NCI-H345 treated with DMSO at 0.1 percent for 48 hours (cell line): Measurements from ENCODE around the gene ZNF414.

Experiments
- DNase-seq: peaks from one replicate; lab custom pipeline; 2025; ENCODE audit not compliant: unreplicated experiment; lab: John Stamatoyannopoulos, UW

ZNF414 gene

DNA sequence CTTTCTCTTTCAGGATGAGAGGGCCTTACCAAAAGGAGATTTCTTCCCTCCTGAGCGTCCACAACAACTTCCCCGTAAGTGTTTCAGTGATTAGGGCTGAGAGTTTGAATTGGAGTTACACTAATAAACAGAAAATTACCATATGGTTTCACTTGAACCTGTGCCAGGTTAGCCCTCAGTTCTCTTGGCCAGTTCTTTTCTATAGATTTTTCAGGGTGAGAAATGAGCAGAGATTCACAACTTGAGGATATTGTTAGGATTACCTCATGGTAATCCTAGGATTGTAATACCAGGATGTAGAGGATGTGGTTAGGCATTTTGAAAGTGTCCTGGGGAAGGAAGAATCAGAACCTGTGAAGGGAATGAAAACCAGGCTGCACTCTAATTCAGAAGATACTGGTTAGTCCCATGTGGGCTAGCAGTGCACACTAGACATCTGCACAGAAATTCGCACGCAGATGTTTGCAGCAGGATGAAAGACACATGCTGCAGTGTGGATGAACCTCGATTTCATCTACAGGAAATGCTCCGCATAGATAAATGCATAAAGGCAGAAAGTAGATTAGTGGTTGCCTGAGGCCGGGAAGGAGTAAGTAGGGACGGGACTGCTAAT is 45.1 kb downstream of the ZNF414 start:
- DNase-seq = no peak

GRCh38 chr19:8468124-8468523 is 45.8 kb downstream of the ZNF414 start:
- DNase-seq = no peak

GRCh38 chr19:8466018-8466417 is 47.9 kb downstream of the ZNF414 start:
- DNase-seq = no peak

DNA sequence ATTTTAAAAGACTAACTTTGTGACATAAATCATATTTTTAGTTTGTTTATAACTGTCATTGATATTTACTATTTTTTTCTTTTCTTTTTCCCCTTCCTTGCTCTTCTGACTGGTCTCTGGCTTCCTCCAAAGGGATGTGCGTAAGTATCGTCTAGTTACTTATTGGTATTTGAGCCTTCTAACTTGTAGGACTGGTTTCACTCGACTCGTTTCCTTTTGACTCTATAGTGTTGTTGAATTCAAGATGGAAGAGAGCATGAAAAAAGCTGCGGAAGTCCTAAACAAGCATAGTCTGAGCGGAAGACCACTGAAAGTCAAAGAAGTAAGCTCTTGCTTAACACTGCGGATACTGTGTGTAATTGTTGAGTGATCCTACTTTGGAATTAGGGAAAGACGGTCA is 50.6 kb downstream of the ZNF414 start:
- no peak for DNase-seq

DNA sequence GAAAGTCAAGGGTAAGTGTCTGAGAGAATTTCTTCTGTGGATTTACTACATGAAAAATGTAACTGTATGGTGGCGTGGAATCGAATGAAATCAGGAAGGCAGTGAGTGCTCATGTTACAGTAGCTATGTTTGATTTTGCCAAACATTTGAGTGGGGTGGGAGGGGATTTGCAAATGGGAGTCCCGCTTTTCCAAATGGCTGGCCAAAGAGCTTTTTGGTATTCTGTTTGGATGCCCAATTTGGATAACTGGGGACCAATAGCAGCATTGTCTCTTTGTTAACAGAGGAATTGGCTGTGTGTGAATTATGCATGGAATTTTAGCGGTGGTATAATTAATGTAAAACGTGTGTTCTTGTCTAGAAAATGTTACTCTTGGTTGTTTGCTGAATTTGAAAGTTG is 51.4 kb downstream of the ZNF414 start:
- DNase-seq = no peak

DNA sequence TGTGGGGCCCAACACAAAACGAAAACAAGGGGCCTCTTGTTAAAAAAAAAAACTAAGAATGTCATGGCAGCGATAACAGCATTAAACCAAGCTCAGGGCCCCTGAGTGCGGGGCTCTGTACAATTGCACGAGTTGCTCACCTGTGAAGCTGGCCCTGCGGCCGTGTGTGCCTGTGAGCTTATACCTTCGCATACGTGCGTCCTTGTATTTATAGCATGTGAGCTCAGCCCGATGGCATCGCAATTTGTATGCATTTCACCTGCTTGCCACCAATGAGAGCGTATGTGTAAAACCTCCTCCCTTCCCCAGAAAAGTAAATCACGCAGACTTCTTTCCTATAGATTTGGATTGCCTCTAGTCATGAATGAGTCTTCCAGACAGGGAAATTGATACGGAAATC is 52.1 kb downstream of the ZNF414 start:
- no peak for DNase-seq

GRCh38 chr19:8461376-8461775 is 52.6 kb downstream of the ZNF414 start:
- no peak for DNase-seq

DNA sequence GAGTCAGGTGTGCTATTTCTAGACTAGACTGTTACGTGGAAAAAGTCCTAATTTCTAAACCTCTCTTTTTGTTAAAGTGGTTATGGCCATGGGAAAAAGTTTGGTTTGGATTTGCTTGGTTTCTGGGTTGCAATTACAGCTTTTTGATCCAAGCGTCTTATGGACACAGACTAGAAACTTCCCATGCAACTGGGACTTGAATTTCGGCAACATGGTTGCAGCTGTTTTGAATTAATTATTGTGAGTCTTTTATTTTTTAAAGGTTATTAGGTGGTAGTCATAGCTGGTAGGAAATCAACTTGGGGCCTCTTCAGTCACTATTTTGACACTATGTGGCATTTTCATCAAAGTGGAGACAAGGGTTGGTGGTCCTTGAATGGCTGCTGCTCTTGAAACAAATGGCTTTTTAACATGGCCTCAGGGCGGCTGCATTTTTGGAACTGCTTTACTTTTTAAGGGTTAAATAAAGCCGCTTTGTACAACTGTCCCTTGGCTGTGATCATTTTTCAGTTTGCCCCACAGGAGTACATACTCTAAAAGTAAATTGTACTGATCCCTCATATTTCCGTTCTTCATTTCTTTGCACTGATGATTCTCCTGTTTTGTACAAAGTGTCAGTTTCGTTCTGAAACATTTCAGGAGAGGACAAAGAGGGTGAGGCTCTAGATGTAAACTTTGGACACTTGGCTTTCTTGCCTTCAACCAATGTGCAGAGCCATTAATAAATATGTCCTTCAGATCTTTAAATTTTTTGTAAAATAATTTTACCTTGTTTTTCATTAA is 53.3 kb downstream of the ZNF414 start:
- DNase-seq = no peak
